ENCODE results near the gene MSANTD3.
"Not testable (repeated sequence)": the region's sequence is repeated elsewhere in the genome, so short reads cannot be mapped to it uniquely, and the experiment has no call there.

MSANTD3 gene

DNA sequence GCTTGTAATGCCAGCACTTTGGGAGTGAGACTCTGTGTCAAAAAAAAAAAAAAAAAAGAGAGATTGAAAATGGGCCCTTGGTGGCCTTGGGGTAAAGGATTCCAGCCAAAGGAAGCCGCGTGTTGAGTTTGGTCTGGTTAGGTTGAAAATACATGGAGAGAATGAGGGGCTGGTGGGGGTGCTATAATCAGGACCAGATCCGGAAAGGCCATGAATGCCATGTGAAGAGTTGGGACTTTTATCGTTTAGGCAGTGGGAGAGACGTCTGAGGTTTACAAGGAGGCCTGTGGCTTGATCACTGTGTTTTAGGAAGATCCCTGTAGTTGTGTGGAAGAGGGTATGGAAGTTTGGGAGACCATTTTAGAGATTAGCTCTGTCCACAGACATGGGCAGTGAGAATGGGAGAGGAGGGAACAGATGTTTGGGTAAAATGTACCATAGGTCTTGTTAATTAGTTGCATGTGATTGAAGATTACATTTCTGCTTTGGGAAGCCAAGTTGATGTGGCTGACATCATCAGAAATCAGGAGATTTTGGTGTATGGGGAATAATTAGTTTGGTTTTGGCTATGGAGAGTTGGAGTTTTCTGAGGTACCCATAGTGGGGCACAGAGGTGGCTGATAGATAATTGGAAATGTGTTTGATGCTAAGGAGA lies 3.5 kb downstream of the MSANTD3 start:
- no peak for DNase-seq

DNA sequence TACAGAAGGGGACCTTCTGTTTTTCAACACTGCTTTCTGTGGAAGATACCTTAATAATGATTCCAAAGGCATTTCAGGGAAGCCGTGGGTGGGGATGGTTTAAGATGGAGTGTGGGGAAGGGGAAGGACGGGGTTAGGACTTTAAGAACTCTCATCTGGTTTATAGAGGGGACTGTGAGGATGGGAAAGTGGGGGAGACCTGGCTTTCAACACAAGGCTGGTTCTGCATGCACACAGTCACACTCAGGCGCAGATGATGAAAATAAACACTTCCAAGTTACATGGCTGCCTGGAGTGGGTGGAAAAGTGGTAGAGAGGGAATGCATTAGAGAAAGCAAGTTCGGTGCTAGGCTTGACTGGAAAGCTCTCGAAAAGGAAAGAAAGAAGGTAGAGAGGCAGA lies 4.9 kb downstream of the MSANTD3 start:
- no peak for DNase-seq

DNA sequence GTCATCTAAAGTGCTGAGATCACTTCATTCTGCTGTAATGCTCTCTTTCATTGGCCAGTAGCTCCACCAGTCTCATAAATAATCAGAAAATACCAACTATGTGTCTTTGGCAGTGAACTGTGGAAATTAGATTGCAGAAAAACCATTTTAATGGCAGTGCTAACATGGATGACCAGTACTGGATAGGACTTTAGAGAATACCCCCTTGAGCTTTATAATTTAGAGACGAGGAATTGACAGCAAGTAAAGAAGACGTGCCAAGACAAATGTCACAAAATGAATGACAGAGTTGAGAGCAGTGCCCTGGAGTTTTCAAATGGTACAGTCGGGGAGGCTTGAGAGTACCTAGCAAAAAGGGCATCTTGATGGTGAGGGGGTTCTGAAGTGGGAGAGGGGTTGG lies 5.8 kb downstream of the MSANTD3 start:
- DNase-seq = no peak

DNA sequence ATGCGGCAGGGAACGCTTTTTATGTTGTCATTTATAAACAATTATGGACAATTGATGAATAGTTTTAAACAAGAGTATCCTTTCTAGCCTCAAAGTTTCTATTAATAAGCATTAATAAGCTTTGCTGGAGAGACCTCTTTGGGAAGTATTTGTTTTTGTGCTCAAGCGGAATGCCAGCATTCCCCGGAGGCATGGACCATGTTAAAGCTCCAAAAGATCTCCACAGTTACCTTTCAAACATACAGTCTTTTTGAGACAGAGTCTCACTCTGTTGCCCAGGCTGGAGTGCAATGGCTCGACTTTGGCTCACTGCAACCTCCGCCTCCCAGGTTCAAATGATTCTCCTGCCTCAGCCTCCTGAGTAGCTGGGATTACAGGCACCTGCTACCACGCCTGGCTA lies 9.6 kb downstream of the MSANTD3 start:
- DNase-seq = no peak

DNA sequence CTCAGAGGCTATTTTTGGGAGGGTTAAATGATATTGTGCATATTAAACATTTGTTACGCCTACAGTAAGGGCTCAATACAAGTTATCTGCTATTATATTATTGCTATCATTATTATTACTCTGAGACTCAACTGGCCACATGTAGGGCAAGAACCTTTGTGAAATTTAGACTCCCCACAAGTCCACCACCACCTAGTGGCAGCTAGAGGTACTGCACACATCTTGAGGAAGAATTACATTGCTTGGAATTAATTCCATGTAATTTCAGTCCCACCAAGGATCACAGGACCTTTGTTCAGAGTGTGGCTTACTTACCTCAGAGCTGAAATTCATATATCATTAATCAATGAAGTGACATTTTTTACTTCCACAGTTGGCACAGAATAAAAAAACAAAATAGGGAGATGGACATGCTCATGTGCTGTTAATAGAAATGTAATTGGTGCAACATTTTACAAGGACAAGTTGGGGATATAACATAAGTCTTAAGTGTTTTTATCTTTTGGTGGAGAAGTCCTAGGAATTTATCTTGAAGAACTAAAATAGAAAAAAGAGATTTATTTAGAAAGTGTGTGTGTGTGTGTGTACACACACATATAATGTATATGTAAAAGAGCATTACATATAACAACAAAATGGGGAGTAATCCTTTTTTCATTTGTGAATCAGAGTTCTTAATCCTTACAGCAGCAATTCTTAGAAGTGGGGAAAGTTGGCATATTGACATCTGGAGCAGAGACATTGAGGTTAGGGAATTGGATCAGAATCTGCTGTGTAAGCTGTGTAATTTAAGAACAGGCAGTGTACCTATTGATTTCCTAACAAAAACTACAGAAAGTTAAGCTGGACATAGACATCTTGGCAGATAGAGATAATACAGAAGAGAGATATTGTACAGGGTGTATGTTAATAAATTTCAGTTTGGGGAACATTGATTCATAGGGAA lies 11.2 kb downstream of the MSANTD3 start:
- DNase-seq = peak; percentile 63 to 82

DNA sequence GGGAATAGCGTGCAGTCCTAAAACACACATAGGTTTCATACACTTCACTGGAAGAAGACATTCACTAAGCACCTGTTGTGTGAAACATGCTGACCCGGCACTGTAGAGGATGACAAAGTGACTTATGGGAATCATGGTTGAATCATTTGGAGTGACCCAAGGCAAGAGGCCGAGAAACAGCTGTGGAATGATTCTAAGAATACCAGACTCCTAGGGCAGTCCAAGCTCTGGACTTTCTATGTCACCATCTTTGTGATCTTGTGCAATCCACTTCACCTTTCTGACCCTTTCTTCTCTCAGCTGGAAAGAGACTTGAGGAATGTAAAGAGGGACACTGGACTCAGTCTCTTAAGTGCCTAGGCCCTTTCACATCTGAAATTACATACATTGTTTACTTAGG lies 13.1 kb downstream of the MSANTD3 start:
- DNase-seq = no peak

DNA sequence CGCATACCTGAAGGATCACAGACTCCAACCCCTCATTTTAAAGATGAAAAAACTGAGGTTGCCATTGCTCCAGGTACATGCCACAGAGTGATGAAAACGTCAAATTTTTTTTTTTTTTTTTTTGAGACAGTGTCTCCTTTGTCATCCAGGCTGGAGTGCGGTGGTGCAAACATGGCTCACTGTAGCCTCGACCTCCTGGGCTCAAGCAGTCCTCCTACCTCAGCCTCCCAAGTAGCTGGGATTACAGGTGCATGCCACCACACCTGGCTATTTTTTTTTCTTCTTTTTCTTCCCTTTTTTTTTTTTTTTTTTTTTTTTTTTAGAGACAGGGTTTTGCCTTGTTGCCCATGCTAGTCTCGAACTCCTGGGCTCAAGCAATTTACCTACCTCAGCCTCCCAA lies 13.5 kb downstream of the MSANTD3 start:
- DNase-seq = not testable (repeated sequence)

DNA sequence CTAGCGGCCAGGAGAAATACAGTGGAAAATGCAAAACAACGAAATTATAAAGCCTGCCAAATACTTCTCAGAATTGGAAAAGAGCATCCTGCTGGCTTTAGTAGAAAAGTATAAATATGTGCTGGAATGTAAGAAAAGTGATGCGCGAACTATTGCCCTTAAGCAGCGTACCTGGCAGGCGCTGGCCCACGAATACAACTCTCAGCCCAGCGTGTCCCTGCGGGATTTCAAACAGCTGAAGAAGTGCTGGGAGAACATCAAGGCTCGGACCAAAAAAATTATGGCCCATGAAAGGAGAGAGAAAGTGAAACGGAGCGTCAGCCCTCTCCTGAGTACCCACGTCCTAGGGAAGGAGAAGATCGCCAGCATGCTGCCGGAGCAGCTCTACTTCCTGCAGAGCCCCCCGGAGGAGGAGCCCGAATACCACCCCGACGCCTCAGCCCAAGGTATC lies 15.0 kb downstream of the MSANTD3 start:
- DNase-seq = no peak

DNA sequence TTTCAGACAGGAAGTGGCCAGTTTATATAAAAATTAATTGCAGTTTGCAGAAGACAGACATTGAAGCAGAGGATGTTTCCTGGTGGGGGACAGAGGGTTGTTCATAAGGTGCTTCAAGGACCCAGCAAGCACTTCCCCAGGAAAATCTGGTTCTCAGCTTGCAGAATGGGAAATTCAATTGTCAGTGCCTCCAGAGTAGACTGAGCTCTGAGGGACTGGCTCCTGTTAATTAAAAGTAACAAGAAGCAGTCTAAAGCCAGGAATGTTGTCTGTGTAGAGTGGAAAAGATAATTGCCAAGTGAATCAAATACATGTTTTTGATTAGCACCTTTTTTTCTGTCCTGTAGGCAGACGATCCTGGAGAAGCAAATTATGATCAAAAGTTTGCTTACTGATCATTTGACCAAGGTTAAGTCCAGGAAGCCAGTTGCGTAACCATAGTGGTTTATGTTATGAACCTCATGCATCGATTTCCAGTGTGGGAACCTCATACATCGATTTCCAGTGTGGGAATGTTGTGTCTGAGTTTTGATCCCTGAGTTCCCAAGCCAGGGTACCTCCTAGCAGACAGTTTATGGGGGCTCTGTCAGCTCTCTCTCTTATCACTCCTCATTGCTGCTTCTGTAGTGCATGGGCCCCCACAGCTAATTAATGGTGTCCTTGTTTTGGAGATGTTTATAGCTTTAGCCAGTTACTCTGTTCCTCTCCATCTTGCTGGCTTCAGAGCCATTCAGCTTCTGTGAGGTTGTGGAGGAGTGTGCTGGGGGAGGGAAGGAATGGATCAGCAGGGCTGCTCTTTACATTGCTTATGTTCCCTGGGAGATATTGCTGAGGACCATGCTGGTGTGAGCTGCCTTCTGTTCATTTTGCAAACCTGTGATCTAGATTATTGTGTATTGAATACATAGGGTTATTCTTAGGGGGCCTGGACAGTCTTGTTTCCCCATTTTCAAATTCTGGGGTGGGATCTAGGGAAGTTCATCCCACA lies 17.1 kb downstream of the MSANTD3 start:
- DNase-seq = no peak

DNA sequence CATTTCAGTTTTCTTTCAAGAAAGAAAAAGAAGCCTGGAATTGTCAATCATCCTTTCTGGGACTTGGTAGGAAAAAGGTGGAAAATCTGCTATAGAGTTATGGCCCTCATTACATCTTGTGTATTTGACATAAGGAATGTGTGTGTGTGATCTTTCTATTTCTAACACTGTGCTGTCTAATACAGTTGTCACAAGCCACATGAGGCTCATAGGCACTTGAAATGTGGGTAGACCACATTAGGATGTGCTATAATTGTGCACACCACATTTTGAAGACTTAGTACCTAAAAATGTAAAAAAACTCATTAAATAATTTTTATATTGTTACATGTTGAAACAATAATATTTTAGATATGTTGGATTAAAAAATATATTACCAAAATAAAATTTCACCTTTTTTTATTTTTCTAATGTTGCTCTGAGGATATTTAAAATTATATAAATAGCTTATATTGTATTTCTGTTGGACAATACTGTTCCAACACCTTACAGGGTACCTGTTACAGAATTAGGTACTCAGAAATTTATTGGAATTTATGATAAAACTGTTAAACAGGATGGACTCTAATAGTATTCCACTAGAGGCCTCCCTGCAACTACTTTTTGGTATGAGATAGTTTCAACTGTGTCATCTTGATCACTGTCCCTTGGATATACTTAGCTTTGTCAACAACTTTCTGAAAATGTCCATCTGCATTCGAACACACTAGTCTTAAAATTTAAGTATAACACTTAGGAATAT lies 18.4 kb downstream of the MSANTD3 start:
- no peak for DNase-seq

DNA sequence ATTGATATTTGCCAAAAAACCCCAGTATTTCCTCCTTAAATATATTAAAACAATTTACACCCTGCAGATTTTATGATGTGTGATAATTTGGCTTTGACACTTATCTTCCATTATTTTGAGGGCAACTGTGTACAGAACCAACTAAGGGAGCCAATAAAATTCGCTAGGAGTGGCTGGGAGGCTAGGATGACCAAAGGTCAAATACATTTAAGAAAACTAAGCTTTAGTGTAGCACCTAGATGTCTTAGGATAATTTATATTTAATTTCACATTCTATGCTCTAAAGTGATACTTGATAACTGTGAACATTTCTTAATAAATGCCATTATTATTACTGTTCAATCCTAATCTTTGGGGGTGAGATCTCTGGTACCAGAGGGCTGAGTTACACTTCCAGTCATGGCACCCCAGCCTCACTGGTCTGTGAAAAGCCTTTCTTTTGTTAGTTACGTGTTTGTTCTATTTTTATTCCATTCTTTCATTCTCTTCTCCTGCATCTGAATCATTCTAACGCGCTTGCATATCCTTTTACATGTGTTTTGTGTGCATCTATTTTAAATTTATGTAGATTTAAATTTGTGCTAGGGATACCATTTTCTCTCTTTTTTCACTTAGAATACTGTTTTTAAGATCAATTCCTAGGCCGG lies 19.1 kb downstream of the MSANTD3 start:
- DNase-seq = no peak

DNA sequence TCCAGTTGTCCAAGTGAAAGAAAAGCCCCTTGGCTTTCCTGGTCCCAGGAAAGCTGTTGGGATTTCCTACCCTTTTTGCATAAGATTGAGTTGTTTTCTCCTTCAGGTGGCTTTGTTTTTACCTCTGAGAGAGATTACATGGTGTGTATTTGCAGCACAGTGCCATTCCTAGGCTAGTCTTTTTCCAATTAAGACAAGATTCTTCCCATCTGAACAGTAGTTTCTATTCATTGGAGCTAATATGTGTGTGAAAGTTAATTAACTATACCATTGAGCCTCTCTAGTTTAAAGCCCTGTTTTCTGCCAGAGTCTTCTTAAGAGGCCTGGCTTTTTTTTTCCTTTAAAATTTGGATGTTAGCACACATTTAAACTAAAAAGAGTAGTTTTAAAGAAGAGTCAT lies 20.1 kb downstream of the MSANTD3 start:
- DNase-seq = no peak

DNA sequence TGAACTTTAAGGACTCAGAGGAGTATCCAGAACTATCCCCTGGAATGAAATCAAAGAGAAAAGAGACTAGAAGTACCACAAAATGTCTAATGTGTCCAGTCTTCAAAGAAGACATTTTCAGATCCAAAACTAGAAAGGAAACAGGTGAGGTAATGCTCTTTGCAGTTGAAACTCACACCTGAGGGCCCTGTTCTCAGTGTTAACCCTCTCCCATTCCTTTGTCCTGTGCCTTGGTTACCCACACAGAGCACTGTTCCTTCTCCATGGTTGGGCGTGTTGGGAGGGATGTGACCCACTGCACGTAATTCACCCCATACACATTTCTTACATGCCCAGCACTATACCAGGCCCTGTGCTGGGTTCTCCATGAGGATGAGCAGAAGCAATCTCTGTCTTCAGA lies 21.3 kb downstream of the MSANTD3 start:
- DNase-seq = no peak

DNA sequence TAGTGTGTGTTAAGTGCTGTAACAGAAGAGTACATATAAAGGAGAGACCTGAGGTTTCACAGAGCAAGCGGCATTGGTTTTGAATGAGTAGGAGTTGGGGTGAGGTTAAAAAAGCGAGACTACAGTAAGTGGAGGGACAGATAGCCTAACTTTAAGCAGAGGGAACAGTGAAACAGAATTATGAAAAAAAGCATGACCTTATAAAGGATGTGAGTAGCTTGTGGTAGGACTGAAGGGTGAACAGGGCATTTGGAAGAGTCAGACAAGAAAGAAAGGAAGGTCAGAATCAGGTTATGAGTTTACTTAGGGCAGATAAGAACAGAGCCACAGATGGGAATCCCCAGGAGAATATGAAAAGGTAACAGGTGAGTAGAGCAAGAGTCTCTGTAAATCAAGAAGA lies 22.5 kb downstream of the MSANTD3 start:
- DNase-seq = no peak

DNA sequence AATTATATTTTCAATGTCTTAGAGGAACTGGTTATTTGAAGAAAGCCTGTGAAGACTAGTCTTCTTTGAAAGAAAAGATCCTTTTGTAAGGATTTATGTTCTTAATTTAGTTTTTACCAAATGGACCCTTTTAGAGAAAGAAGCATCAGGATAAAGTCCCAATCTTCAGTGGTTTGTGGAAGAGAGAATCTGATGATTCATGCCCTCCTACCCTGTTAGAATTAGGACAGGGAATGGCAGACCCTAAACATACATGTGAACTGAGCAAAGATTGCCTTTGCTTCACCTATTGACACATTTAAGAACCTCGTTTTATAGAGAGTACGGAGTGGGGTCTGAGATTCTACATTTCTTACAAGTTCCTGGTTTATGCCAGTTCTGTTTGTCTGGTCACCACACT lies 26.0 kb downstream of the MSANTD3 start:
- DNase-seq = no peak

DNA sequence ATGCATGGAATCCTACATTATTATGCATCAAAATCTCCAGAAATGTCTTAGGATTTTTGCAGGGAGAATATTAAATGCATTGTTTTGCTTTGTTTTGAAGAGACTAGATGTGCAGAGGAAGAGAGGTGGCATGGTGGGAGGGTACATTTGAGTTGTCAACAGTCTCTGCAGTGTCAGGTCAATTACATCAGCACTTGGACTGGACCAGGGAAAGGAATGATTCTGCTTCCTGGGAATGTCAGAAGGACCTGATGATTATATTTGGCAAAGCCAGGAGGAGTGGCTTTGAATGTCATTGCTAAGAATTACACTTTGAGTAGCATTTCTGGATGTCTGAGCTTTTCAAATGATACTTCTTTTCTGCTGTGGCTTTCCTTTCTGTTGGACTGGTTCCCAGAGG lies 28.5 kb downstream of the MSANTD3 start:
- no peak for DNase-seq

DNA sequence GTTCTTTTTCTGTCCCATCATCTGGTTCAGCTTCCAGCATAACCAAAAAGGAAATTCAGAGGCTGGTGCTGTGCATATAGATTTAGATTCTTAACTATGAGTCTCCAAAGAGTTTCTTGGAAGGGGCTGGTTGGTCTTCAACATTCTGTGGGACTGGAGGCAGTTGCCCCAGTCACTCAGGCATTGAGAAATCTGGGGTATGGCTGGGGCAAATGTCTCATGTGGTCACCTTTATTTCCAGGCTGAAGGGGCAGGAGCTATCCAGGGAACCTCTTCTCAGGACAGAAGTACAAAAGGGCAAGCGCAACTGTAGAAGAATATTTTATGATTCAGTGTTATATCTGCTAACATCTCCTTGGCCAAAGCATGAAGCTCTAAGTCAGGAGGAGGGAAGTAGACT lies 30.6 kb downstream of the MSANTD3 start:
- DNase-seq = no peak

DNA sequence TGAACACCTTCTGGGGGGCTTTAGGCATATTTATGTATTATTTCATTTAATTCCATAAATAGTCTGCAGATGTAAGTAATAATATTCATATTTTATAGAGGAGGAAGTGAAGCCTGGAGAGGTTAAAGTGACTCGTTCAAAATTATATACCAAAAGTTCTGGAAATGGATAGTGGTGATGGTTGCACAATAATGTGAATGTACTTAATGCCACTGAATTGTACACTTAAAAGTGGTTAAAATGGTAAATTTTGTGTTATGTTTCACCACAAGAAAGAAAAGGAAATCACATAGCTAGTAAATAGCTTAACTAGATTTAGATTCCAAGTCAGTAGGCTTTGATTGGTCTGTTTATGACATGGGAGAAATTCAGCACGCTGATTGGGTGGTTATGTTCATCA lies 33.0 kb downstream of the MSANTD3 start:
- DNase-seq = no peak

DNA sequence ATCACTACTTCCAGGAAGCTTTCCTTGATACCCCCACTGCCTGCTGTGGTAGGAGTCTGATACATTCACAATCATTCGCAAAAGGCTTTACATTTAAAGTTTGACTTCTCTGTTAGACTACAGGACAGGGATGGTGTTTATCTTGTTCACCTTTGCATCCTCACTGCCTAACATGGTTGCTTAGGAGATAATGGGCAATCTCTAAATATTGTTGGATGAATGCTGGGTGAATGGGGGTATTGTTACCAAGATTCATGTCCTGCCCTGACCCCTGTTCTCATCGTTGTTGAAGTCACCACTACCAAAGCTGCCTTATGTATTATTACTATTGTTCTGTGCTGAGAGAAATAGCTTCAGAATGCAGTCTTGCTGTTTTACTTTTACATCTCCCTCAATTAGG lies 38.3 kb downstream of the MSANTD3 start:
- no peak for DNase-seq

DNA sequence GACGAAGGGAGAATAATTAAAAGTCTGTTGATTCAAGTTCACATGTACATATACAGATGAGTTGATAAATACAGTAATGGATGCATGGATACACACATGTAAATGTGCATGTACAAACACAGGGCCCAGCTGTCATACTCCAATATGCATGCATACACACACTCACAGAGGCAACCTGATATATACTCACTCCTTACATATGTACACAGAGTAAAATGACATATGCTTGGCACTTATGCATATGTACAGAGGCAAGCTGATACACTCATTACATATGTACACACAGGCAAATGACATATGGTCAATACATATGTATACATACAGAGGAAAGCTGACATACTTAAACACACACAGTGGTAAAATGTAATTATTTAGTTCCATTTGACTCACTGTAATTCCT lies 38.8 kb downstream of the MSANTD3 start:
- DNase-seq = no peak

DNA sequence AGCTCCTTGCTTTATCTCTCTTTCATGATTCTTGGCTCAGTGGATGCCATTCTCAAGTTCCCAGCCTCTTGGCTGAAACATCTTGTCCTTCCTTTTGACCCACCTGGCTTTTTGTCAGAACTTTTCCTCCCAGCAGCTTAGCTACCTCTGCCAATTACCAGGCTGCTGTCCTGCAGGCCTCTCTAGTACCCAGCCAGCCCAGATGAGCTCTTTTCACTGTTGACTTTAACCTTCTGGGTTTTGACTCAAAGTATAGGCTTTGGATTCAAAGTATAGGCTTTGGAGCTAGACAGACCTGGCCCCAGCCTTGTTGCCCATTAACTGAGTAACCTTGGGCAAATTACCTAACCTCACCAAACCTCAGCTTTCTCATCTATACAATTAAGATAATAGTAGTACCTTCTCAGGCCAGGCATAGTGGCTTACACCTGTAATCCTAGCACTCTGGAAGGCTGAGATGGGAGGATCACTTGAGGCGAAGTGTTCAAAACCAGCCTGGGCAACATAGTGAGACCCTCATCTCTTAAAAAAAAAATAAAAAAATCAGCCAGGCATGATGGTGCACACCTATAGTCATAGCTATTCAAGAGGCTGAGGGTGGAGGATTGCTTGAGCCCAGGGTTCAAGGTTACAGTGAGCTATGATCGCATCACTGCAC lies 39.4 kb downstream of the MSANTD3 start:
- DNase-seq = no peak

Data from Kasumi-1 (cell line).